A673 (cell line): ENCODE results near the gene CSF2. TPM values are rescaled to one million over a fixed set of nuclear protein-coding genes. Genes with fewer than 3 reads are reported as not detected.

Experiments
- BruUV-seq: library from RNA; stranded (reverse); fragments of 400-500 nt; replicated peaks from 2 replicates; lab custom pipeline; 2021; lab: Mats Ljungman, UMichigan
- CTCF ChIA-PET: fragments of 300-600 bp; sonication (Branson Sonifier 250); formaldehyde crosslinking; loops from one replicate; lab custom pipeline; 2022; ENCODE audit warnings: antibody characterized with exemption; lab: Charles Lee
- POLR2A ChIA-PET: fragments of 300-600 bp; sonication (Branson Sonifier 250); formaldehyde crosslinking; loops from one replicate; lab custom pipeline; 2022; ENCODE audit warnings: antibody characterized with exemption; ENCODE audit not compliant: low non-redundant PET; lab: Charles Lee
- DNase-seq: peaks from one replicate; pipeline ENCODE4 v3.0.0-alpha.2; 2015; ENCODE audit warnings: low spot score
- H3K27ac ChIP-seq: fragments of 200-600 bp; sonication (generic); 2 replicates; pipeline ENCODE4 v1.5.1; 2016; ENCODE audit warnings: mixed run types, low read depth, mild to moderate bottlenecking, mixed read lengths, antibody characterized with exemption, low read length; ENCODE audit not compliant: poor library complexity, severe bottlenecking
- H3K27me3 ChIP-seq: fragments of 200-600 bp; sonication (generic); replicated peaks from 2 replicates; pipeline ENCODE4 v1.6.1; 2017; ENCODE audit warnings: mixed run types, low read depth, mild to moderate bottlenecking, mixed read lengths, antibody characterized with exemption, low read length; ENCODE audit not compliant: insufficient read depth, poor library complexity
- H3K36me3 ChIP-seq: fragments of 200-600 bp; sonication (generic); 2 replicates; pipeline ENCODE4 v1.6.1; 2016; ENCODE audit warnings: mixed run types, mild to moderate bottlenecking, mixed read lengths, antibody characterized with exemption, low read length; ENCODE audit not compliant: insufficient read depth, poor library complexity, severe bottlenecking
- H3K4me1 ChIP-seq: fragments of 200-600 bp; sonication (generic); 2 replicates; pipeline ENCODE4 v1.6.1; 2017; ENCODE audit warnings: mixed run types, mild to moderate bottlenecking, mixed read lengths, antibody characterized with exemption, low read length; ENCODE audit not compliant: insufficient read depth, poor library complexity, severe bottlenecking
- H3K4me3 ChIP-seq: fragments of 200-600 bp; sonication (generic); 2 replicates; pipeline ENCODE4 v1.5.1; 2016; ENCODE audit warnings: low read depth, mixed run types, mild to moderate bottlenecking, mixed read lengths, low read length; ENCODE audit not compliant: poor library complexity, severe bottlenecking
- H3K9me3 ChIP-seq: fragments of 200-600 bp; sonication (generic); 2 replicates; pipeline ENCODE4 v1.6.1; 2016; ENCODE audit warnings: mixed run types, low read depth, mild to moderate bottlenecking, mixed read lengths, antibody characterized with exemption, low read length; ENCODE audit not compliant: poor library complexity, severe bottlenecking
- CTCF ChIP-seq: fragments of 300-800, 200-600 bp; sonication (generic); conservative IDR thresholded peaks from 2 replicates; pipeline ENCODE4 v1.5.1; 2017; ENCODE audit warnings: low read depth, mild to moderate bottlenecking, antibody characterized with exemption, low read length, moderate library complexity, mixed read lengths
- EZH2 ChIP-seq: fragments of 200-600 bp; sonication (generic); IDR thresholded peaks from 2 replicates; pipeline ENCODE4 v1.6.1; 2017; ENCODE audit warnings: borderline replicate concordance, low read depth, mild to moderate bottlenecking, mixed read lengths, antibody characterized with exemption, low read length; ENCODE audit not compliant: poor library complexity, severe bottlenecking
- intact Hi-C: fragments of 100-400 bp; cut with micrococcal nuclease; formaldehyde crosslinking; loops from one replicate; pipeline ENCODE4 v1.10.0; 2022; ENCODE audit not compliant: unreplicated experiment
- total RNA-seq: library from RNA; stranded (reverse); gene quantifications from 2 replicates; pipeline ENCODE4 v1.2.3, GENCODE V29; 2021

CSF2 gene
- total RNA-seq, 1 experiment from 2014 or later, result not detected

GRCh38 chr5:132057498-132058255 lies 15.9 kb upstream of the CSF2 start:
- DNase-seq, result no peak
- Histone ChIP-seq H3K4me3 (no peak overlapping the region), H3K9me3 (no peaks in the 10 kb centered on the region), H3K27ac (no peak overlapping the region), H3K36me3 (no peaks in the 10 kb centered on the region), H3K27me3 (no peaks in the 10 kb centered on the region), H3K4me1 (no peaks in the 10 kb centered on the region)
- CTCF ChIA-PET, result no interaction called here
- POLR2A ChIA-PET, result no interaction called here
- intact Hi-C loops, result no loop called here
- no TSS peak for BruUV-seq
- TF ChIP-seq CTCF (no peak), EZH2 (no peak)

GRCh38 chr5:132058646-132059042 lies 14.9 kb upstream of the CSF2 start:
- POLR2A ChIA-PET, result no interaction called here
- Histone ChIP-seq H3K36me3 (no peaks in the 10 kb centered on the region), H3K4me1 (no peaks in the 10 kb centered on the region), H3K9me3 (no peaks in the 10 kb centered on the region), H3K27ac (no peak overlapping the region), H3K4me3 (no peak overlapping the region), H3K27me3 (no peaks in the 10 kb centered on the region)
- TF ChIP-seq CTCF (no peak), EZH2 (no peak)
- DNase-seq, result no peak
- CTCF ChIA-PET, result interaction anchor here (0.8 kb wide), 1 partner anchor 620 kb away, joined by 5 read pairs; no protein-coding TSS in a partner anchor
- BruUV-seq, result no TSS peak
- intact Hi-C loops, result no loop called here

GRCh38 chr5:132059043-132059695 lies 14.4 kb upstream of the CSF2 start:
- DNase-seq, result no peak
- Histone ChIP-seq H3K4me1 (no peaks in the 10 kb centered on the region), H3K36me3 (no peaks in the 10 kb centered on the region), H3K4me3 (no peak overlapping the region), H3K9me3 (no peaks in the 10 kb centered on the region), H3K27ac (no peak overlapping the region), H3K27me3 (no peaks in the 10 kb centered on the region)
- ChIA-PET CTCF (interaction anchor here (0.8 kb wide), 1 partner anchor 621 kb away, joined by 5 read pairs; no protein-coding TSS in a partner anchor), POLR2A (no interaction called here)
- BruUV-seq, result no TSS peak
- intact Hi-C loops, result no loop called here
- TF ChIP-seq CTCF, result no peak
- no peak for TF ChIP-seq EZH2
